ENCODE results near the gene NFATC1.

Gene NFATC1

DNA sequence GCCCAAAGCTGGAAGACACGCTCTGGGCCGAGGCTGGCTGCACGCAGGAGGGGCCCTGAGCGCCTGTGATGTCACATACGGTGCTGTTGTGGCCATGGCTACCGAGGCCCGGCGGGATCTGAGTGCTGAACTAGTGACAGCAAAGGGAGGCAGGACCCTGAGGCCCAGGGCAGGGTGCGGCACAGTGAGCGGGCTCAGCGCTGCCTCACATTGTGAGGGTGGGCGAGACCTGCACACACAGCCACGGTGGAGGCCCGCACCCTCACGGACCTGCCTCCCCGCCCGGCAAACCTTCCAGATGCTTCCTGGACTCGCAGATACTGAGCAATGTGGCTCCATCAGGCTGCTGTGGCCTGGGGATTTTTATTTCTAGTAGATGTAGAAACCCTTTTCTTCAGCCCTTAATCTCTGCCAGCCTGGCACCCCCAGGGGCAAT, 150.0 kb downstream of the NFATC1 start:
- DNase-seq, result no peak

DNA sequence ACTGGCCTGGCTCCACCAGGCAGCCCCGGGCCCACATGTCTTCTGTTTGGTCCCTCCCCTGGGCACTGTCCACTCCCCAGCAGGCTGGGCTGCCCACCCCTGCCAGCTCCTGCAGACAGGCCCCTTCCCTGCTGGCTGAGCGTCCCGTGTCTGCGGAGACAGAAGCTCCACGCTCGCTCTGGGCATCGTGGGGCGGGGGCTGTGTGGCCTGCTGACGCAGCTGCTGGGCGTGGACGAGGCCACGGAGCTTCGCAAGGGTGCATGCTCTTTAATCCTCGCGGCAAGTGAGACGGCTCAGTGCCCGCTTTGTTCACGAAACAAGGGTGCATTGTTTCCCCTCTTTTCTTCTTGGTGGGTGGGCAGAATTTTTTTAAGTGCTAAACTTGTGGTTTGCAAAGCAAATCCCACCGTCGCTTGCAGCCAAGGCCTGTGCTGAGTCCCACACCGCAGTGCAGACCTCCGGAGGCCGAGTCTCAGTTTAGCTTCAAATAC, 151.1 kb downstream of the NFATC1 start:
- DNase-seq, result no peak

DNA sequence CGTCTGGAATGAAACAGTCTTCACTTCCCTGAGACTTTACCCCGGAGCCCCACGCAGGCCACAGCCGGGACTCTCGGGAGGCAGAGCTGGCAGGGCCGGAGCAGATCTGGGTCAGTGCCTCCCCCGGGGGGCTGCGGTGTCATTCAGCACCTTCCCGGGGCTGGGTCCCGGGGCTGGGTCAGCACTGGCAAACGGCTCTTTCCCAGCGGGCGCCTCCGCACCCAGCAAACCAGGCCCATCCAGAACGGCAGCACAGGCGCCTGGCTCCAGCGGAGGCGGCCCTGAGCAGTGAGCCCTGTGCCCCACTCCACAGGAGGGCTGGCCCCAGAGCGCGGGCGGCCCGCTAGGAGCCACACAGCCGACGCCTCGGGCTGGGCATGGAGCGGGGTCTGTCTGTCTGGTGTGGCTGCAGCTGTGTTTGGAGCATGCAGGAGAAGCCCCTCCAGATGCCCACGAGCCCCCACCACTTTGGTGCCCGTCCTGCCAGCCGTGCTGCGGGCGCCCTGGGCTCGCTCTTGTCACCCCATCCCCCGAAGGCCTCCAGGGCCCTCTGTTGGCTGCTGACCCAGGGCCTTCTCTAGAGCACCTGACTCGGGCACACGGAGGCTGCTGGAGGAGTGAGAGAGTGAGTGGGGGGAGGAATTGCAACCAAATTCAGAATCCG, 151.8 kb downstream of the NFATC1 start:
- no peak for DNase-seq

DNA sequence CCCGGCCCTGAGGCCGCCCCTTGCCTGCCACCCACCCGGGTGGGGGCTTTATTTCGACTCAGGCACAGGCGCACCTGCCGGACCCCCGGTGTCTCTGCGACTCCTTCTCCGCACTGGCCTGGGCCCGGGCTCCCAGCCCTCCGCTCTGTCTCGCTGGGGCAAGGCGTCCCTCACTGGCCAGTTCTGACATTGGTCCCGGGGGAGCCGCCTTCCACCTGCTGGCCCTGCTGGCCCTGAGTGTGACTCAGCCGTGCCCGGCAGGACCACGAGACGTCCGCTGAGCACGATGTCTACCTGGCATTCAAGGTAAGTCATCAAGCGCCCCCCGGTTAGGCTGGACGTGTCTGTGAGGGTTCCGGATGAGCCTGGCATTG, 152.3 kb downstream of the NFATC1 start:
- DNase-seq, result no peak

DNA sequence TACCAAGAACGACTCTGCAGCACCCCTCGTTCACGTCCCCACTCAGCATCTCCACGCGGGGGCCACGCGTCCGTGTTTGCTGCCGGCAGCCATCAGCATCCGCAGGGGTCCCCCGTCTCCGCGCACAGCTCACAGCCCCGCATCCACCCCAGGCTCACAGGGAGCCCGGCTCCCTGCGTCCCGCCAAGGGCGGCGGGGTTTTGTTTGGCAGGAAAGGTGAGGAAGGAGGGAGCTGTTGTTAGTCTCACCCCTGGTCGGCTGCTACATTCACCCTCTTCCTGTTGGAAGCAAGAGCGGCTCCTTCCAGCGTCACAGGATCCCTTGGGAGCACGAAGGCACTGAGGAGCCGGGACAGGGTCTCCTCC, 152.9 kb downstream of the NFATC1 start:
- DNase-seq, result no peak

DNA sequence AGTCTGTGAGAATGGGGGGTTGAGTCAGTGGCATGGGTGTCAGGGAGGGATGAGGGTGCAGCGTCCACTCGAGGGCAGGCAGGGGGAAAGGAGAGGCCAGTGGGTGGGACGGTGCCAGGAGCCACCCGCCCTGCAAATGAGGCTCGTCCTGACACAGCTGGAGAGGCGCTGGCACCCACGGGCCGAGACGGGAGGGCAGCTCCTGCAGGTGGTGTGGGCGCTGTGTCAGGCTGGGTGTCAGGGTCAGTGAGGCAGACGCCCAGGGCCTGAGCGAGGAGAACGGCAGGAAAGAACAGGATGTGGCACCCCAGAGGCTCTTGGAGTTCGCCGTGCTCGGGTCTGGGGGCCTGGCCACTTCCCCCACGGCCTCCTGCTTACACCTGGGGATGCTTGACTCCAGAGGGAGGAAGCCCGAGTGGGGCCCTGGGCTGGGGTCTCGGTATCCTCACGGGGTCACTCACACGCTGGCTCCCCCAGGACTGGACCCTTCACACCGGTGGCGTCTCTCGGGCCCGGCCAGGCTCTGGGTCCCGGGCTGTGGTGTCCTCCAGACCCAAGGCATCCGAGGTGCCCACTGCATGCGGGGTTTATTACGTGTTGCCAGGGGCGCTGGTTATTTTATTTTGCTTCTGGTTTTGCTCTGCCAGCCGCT, 153.4 kb downstream of the NFATC1 start:
- no peak for DNase-seq

DNA sequence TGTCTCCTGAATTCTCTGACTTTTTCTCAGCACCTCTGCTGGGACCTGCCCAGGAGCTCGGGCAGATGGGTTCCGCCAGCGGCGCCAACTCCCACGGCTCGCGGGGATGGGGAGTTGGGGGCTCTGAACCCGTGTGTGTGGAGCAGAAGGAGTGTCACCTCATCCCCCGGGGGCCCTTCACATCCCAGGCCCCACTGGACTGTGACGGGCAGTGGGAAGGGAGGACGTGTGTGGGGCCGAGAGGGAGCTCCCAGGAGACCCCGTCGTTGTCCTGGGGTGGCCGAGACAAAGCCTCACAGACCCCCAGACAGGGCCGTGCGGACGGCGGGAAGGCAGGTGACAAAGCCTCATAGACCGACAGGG, 153.9 kb downstream of the NFATC1 start:
- DNase-seq, result no peak

DNA sequence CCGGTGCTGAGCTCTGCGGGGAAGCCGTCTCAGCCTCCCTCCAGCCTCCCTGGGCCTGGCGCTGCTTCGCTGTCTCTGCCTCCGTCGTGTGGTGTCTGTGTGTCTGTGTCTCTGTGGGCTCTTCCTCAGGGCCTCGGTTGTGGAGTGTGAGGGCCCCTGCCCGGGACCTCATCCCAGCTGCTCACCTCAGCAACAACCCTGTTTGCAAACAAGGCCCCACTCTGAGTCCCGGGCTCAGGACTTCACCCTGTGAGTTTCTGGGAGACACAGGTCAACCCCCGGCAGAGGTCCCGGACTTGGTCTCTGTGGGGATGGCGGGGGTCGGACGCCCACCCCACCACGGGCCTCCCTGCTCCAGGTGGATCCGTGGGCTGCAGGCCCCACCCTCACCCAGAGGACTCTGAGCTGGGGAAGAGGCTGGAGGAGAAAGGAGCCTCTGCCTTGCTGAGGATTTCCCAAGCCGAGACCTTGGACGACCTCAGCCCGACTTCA, 156.5 kb downstream of the NFATC1 start:
- DNase-seq, result no peak

DNA sequence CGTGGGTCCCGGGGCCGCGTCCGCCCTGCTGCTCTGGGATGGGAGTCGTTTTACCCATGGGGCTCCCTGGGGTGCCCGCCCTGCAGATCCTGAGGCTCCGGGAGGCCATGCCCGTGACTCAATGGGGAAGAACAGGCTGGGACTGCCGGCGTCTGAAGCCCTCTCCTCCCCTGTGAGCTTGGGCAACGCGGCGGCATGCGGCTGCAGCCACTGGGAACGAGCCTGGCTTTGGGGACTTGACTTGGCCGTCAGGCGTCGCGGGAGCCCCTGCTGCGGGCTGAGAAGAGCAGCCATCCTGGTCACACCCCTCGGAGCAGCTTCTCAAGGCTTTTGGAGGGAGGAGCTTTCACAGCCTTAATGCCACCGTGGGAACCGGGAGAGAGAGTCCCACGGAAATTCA, 157.0 kb downstream of the NFATC1 start:
- no peak for DNase-seq

DNA sequence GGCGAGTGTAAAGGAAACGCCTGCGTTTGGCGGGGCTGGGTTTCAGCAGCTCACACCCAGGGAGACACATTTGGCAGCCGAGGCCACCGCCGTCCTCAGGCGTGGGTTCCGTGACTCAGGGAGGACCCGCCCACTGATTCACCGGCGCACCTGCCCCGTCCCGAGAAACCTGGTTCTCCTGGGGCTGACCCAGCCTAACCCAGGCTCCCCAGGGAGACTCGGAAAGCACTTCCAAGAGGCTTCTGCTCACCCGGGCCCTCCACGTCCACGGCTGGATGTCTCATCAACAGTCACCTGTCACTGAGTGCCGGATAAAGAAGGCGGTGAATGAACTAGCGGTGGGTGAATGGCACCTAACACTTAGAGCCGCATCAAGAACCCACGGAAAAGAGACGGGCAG, 157.4 kb downstream of the NFATC1 start:
- no peak for DNase-seq

DNA sequence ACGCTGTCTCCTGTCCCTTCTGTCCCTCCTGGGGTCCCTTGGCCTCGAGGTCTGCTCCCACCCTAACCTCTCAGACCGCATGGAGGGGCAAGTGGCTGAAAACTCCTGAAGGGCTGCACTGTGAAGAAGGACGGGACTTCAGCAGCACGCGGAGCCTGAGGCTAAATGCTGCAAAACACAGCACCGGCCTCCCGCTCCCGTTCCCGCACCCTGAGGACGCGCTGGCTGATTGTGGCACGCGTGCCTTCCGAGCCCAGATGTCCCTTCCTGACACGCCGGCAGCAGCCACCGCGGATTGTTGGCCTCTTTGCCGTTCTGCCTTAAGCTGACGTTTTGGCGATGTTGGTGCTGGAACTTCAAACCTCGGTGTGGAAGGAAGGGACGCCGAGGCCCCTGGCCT, 158.0 kb downstream of the NFATC1 start:
- DNase-seq, result no peak

DNA sequence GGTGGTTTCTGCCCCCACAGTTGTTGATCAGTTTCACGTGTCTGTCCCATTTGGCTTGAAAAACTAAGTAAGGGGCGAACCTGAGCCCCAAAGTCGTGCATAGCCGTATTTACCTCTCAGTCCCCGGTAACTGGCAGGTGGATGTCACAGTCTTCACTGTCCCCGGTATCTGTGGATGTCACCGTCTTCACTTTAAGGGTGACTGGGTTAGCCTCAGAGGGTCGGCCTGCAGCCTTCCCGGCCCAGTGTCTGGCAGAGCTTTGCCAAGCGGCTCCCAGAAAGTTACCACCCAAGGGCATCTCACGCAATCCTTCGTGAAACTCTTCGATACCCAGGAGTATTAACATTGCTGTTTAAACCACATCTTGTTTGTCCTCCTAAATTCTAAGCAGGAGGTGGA, 158.6 kb downstream of the NFATC1 start:
- DNase-seq, result no peak

DNA sequence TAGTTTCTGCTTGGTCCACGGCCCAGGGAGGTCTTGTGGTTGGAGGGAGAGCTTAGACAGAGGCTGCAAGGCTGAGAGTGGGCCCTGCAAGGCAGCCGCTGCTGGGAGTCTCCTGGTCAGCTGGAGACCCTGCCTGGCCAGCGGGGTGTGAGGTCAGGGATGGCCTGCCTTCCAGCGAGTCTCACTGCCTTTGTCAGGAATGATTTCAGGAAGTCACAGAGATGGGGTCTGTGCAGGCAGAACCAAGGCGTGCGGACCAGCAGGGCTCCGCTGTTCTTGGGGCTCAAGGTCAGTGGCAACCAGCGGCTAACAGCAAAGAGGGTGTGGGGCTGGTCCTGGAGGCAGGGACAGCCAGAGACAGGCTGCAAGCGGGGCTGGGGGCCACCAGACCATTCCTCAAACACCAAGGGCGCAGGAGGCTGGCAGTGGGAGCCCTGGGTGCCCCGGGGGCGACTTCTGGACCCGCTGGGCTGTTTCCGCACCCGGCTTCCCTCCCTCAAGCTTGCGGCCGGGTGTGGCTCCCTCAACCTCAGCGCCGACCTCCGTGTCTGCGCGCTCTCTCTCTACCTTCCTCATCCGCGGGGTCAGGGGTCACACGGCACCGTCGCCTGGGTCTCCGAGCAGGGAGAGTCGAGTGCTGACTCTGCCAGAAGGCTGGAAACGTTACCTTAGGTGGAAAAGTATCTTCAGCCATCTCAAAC, 159.4 kb downstream of the NFATC1 start:
- DNase-seq, result no peak

DNA sequence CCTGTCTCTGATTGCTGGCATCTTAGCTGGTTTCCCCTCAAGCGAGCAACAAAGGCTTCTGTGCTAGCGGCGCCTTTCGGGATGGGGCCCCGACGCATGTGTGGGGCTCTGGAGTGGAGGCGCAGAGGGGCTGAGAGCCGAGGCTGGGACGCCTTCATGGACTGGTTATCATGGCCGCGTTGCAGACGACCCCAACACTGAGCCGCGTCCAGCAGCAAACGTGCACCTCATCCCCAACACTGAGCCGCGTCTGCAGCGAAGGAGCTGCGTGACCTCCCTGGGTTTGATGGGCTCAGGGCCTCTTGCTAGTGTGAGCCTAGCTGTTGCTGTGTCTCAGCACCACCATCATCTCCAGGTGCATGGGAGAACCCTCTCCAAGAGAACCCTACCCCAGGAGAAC, 160.2 kb downstream of the NFATC1 start:
- DNase-seq, result no peak

DNA sequence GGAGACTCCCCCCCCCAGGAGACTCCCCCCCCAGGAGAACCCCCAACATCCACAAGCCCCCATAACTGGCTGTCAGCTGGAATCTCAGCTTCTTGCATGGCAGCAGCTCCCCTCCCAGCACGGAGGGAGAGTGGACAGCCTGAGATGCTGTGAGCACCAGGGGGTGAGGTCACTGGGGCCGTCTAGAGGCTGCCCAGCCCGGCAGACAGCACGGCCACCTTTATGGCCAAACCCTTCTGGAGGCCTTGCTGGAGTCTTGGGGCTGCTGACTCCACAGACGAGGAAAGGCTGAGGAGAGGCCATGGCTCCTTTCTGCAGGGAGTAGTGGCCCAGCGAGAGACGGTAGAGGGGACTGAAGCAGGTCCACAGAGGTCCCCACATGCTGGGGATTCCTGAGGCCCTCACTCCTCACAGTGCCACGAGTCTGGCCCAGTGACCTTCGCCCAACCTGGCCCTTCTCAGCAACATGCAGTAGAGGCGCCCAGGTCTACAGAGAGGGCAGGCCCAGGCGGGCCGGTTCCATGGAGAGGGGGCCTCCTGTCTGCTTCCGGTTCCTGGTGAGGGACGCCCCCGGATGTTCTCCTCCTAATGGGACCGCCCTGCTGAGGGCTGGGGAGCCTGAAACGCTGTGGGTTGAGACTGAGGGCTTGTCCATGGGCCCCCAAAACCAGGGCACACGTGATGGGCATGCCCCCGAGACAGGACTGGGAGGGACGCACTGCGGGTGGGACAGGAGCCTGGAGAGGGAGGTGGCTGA, 161.3 kb downstream of the NFATC1 start:
- no peak for DNase-seq

DNA sequence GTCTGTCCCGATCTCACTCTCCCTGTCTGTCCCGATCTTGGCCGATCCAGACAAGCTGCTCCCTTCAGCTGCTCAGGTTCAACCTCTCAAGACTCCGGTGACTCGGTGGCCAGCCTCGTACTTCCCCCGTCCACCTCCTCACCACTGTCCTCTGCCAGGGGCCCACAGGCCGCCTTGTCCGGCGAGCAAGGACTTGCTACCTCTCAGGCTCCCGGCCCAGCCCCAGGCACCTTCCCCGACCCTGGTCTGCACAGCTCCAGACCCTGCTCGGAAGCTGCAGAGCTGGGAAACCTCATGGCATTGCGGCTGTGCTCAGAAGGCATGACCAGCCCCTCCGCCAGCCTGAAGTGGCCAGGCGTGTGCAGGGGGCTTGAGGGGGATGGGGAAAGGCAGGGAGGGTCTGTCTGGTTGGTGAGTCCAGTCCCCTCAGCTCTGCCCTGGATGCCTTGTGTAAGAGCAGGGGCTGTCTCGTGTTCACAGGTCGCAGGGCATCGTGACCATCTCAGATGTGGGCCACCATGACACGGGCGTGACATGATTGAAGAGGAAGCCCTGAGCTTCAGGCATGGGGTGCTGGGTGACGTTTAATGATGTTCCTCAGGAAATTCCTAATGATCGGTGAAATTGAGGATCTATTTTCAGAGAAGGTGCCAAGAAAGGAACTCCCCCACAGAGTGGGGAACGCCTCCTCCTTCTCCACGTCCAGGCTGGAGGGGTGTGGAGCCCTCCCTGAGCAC, 162.6 kb downstream of the NFATC1 start:
- no peak for DNase-seq

DNA sequence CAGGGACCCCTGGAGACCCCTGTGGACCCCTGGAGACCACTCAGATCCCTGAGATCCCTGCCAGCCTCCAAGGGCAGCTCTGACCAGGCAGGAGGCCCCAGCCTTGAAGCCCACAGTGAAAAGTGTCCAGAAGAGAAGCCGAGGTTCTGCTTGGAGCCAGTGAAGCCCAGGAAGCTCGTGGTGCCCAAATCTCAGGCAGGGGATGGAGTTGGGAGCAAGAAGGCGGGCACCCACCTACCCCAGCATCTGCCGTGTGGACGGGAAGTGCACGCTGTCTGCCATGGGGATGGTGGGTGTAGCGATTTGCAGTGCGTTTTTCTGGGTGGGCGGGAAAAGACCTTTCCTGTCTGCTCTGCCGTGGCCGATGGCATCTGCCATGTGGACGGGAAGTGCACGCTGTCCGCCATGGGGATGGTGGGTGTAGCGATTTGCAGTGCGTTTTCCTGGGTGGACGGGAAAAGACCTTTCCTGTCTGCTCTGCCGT, 163.2 kb downstream of the NFATC1 start:
- no peak for DNase-seq

DNA sequence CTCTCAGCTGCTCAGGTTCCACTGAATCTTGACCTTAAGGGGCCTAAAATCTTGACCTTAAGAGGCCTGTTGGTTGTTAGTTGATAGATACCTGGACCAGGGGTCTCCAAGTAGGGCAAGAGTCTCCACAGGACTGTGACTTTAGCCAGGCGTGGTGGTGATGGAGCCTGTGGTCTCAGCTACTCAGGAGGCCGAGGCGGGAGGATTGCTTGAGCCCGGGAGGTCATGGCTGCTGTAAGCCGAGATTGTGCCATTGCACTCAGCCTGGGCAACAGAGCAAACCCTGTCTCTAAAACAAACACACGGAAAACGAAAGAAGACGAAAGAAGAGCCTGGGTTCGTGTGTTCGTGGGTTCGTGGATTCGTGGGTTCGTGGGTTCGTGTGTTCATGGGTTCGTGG, 163.7 kb downstream of the NFATC1 start:
- no peak for DNase-seq

DNA sequence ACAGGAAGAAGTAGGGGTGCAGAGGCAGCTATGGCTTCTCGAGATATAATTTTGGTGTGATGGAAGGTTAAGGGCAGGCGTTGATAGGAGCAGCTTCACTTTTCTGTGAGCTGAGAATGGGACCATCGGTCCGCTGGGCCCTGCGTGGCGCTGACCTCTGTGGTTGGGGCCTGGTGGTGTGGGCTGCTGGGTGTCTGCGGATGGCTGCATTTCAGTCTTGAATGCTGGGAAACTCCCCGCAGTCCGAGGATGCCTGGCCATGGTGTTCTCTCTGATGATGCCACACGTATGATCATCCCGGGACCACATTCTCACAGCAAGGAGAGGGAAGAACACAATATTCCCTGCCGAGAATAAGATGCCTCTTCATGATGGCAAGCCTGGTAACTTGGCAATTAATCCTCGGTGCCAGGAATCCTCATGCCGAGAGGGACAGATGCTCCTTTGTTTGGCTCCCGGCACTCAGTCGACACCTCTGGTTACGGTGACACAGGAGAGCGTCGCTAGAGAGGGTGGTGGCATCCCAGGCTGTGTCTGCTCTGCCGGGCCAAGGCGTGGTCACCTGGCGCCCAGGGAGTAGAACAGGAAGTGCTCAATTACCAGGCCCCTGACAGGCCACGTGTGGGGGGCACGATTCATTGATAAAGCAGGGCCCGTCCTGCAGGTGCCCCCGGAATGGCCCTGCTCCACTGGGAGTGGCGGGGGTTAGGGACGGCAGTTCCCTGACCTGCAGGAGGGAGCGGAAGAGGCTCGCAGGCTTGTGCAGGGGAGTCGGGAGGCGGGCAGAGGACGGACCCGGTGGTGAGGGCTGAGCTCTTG, 164.5 kb downstream of the NFATC1 start:
- DNase-seq, result no peak

DNA sequence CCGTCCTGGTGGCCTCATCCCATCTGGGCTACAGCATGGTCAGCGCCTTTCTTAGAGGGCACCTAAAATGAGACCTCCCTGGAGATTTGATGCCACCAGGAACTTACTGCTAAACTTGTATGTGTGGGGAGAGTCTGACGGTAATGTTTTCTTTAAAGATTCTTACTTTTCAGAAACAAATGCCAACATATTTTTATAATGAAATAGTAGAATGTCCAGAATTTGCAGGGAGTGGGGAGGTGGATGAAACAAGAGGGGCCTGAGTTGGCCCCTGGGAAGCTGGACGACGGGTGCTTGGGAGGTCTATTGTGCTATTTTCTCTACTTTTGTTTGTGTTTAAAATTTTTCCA, 165.1 kb downstream of the NFATC1 start:
- no peak for DNase-seq

DNA sequence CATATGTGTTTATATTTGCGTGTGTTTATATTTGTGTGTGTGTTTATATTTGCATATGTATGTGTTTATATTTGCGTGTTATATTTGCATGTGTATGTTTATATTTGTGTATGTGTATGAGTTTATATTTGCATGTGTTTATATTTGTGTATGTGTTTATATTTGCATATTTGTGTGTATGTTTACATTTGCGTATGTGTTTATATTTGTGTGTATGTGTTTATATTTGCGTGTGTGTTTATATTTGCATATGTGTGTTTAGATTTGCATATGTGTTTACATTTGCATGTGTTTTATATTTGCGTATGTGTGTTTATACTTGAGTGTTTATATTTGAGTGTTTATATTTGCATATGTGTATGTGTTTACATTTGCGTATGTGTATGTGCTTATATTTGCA, 168.2 kb downstream of the NFATC1 start:
- DNase-seq, result no peak

DNA sequence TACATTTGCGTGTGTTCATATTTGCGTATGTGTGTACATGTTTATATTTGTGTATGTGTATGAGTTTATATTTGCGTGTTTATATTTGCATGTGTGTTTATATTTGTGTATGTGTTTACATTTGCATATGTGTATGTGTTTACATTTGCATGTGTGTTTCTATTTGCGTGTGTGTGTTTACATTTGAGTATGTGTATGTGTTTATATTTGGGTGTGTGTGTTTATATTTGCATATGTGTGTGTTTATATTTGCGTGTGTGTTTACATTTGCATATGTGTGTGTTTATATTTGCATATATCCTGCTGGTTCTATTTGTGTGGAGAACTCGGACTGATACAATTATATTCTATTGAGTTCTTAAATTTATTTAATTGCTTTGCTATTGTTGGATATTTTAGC, 168.7 kb downstream of the NFATC1 start:
- DNase-seq, result no peak

Data from stimulated activated CD4-positive, alpha-beta T cell treated with anti-CD3 and anti-CD28 coated beads, Interleukin-4, amount 100 ng/mL, for 24 hours (primary cell).